Fibroblast of lung (primary cell): Measurements from ENCODE around the gene AGAP2. TPM values are rescaled to one million over a fixed set of nuclear protein-coding genes. Genes with fewer than 3 reads are reported as not detected.

ENCODE experiments used
- DNase-seq, 2 donors: peaks; one replicate each; pipeline versions ENCODE4 v3.0.0 to v3.0.0-alpha.2; 2010; ENCODE audit warnings: low read depth in 2 of 2
- H2AFZ ChIP-seq: 2 replicates; pipeline ENCODE4 v1.5.1; 2012; ENCODE audit warnings: low read length, control low read depth, inconsistent platforms
- H3K27ac ChIP-seq: 2 replicates; pipeline ENCODE4 v1.5.1; 2011; ENCODE audit warnings: low read length, control low read depth; ENCODE audit not compliant: insufficient read depth
- H3K27me3 ChIP-seq: 2 replicates; pipeline ENCODE4 v1.5.1; 2011; ENCODE audit warnings: mild to moderate bottlenecking, low read length; ENCODE audit not compliant: control insufficient read depth, insufficient read depth
- H3K36me3 ChIP-seq: 2 replicates; pipeline ENCODE4 v1.5.1; 2011; ENCODE audit warnings: low read length; ENCODE audit not compliant: control insufficient read depth, insufficient read depth
- H3K4me1 ChIP-seq: 2 replicates; pipeline ENCODE4 v1.5.1; 2011; ENCODE audit warnings: low read length; ENCODE audit not compliant: control insufficient read depth, insufficient read depth; ENCODE audit errors: extremely low read depth
- H3K4me2 ChIP-seq: 2 replicates; pipeline ENCODE4 v1.5.1; 2011; ENCODE audit warnings: low read length, control low read depth; ENCODE audit not compliant: insufficient read depth; ENCODE audit errors: extremely low read depth
- H3K4me3 ChIP-seq, 4 experiments: fragments of 200-600 bp in 1 of 4; sonication (generic) in 1 of 4; replicated peaks in 1 of 4; 2 replicates each; pipeline ENCODE4 v1.5.1; 2011 to 2016; ENCODE audit warnings: low read length in 4 of 4, low read depth in 3 of 4, mild to moderate bottlenecking in 3 of 4, control low read depth in 2 of 4, inconsistent platforms in 1 of 4, mixed read lengths in 1 of 4; ENCODE audit not compliant: insufficient read depth in 1 of 4; ENCODE audit errors: control extremely low read depth in 1 of 4
- H3K79me2 ChIP-seq: 2 replicates; pipeline ENCODE4 v1.5.1; 2012; ENCODE audit warnings: mild to moderate bottlenecking, low read length, inconsistent platforms; ENCODE audit not compliant: control insufficient read depth, insufficient read depth
- H3K9ac ChIP-seq: 2 replicates; pipeline ENCODE4 v1.5.1; 2011; ENCODE audit warnings: mild to moderate bottlenecking, low read length, control low read depth; ENCODE audit not compliant: insufficient read depth
- H3K9me3 ChIP-seq: 2 replicates; pipeline ENCODE4 v1.5.1; 2012; ENCODE audit warnings: low read depth, low read length; ENCODE audit not compliant: control insufficient read depth, insufficient read depth
- H4K20me1 ChIP-seq: 2 replicates; pipeline ENCODE4 v1.5.1; 2011; ENCODE audit warnings: low read length; ENCODE audit not compliant: control insufficient read depth, insufficient read depth; ENCODE audit errors: extremely low read depth
- EZH2 ChIP-seq: IDR thresholded peaks from 2 replicates; pipeline ENCODE4 v1.5.1; 2012; ENCODE audit warnings: low read length, control low read depth, mild to moderate bottlenecking; ENCODE audit errors: missing control alignments
- polyA plus RNA-seq, 2 donors: library from polyadenylated mRNA; depleted of rRNA in 1 of 2; stranded (reverse) in 1 of 2; unstranded in 1 of 2; fragments of >200 nt; gene quantifications; 2 replicates each; pipeline ENCODE4 v1.2.1, GENCODE V29; 2011 to 2012; ENCODE audit warnings: missing spikeins in 1 of 2
- total RNA-seq: library from RNA; depleted of rRNA; stranded (reverse); fragments of >200 nt; gene quantifications from 2 replicates; pipeline ENCODE4 v1.2.1, GENCODE V29; 2014
- TF ChIP-seq, protein P1 (sequence below), 2 donors: IDR thresholded peaks in 1 of 2; conservative IDR thresholded peaks in 1 of 2; 1 replicate in 1 of 2; 2 replicates in 1 of 2; pipeline ENCODE4 v1.5.1; 2011 to 2012; ENCODE audit warnings: low read length in 2 of 2, control low read depth in 1 of 2, inconsistent platforms in 1 of 2, low read depth in 1 of 2, mild to moderate bottlenecking in 1 of 2

The AGAP2 gene
- total and polyA plus RNA-seq, 2 donors (not counting 1 experiment from before 2014, with no cell fraction given) = 0.05 to 0.17 TPM

DNA sequence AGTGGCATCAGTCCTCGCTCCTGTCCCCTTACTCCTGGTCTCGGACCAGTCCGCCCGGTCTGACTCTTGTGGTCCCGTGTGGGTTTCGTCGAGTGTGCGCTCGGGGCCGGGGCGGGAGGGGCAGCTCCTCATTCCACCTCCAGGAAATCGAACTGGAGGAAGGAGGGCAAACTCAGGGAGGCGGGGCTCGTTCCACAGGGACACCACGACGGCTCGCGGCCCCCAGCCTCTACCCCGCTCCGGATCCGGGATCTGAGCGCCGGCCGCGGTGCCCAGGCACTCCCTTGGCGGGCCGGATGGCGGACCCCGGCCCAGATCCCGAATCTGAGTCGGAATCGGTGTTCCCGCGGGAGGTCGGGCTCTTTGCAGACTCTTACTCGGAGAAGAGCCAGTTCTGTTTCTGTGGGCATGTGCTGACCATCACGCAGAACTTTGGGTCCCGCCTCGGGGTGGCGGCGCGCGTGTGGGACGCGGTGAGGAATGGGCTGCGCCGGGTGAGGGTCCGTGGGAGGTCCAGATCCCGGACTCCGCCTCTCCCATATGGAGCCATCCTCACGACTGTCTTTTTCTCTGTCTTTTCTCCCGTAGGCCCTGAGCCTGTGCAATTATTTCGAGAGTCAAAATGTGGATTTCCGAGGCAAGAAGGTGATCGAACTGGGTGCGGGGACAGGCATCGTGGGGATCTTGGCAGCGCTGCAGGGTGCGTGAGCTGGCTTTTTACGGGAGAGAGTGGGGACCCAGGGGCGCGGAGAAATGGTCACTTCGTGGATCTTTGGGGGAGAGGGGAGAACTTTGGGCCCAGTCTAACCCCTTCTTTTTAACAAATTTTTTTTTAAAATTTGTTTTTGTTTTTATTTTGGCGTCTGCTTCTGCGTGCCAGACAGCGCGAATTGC, 34.1 kb upstream of the AGAP2 start, which contains the start of gene EEF1AKMT3:
Gene EEF1AKMT3, plus strand, starts transcription at position 186 of the 894 bp plus-strand sequence. Its CDS starts 111 bp downstream, at position 297.
- Histone ChIP-seq H3K9me3 (no peaks in the 10 kb centered on the region), H3K9ac (peak within 1 kb of the TSS; percentile 98), H2AFZ (peak within 1 kb of the TSS; percentile 98), H3K4me3 (peak within 1 kb of the TSS; percentile 89 to 98 (median 93)), H3K79me2 (peaks cover 5% of the 10 kb centered on the region), H3K4me2 (peak within 1 kb of the TSS; percentile 99), H3K4me1 (peaks cover 7% of the 10 kb centered on the region), H3K36me3 (peaks cover 11% of the 10 kb centered on the region), H3K27ac (peak within 1 kb of the TSS; percentile 99), H3K27me3 (no peaks in the 10 kb centered on the region), H4K20me1 (no peaks in the 10 kb centered on the region)
- no peak for TF ChIP-seq EZH2
- TF ChIP-seq, protein P1, sequence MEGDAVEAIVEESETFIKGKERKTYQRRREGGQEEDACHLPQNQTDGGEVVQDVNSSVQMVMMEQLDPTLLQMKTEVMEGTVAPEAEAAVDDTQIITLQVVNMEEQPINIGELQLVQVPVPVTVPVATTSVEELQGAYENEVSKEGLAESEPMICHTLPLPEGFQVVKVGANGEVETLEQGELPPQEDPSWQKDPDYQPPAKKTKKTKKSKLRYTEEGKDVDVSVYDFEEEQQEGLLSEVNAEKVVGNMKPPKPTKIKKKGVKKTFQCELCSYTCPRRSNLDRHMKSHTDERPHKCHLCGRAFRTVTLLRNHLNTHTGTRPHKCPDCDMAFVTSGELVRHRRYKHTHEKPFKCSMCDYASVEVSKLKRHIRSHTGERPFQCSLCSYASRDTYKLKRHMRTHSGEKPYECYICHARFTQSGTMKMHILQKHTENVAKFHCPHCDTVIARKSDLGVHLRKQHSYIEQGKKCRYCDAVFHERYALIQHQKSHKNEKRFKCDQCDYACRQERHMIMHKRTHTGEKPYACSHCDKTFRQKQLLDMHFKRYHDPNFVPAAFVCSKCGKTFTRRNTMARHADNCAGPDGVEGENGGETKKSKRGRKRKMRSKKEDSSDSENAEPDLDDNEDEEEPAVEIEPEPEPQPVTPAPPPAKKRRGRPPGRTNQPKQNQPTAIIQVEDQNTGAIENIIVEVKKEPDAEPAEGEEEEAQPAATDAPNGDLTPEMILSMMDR (conservative IDR thresholded peaks at IDR 0.05 in 1 of 2, IDR thresholded peaks at IDR 0.05 in 1 of 2; ENCODE audit: low read depth in 1 of 2, low read length in 2 of 2) = peak in 1 of 2 donors; percentile 0
- peak; percentile 41 to 54 for DNase-seq

DNA sequence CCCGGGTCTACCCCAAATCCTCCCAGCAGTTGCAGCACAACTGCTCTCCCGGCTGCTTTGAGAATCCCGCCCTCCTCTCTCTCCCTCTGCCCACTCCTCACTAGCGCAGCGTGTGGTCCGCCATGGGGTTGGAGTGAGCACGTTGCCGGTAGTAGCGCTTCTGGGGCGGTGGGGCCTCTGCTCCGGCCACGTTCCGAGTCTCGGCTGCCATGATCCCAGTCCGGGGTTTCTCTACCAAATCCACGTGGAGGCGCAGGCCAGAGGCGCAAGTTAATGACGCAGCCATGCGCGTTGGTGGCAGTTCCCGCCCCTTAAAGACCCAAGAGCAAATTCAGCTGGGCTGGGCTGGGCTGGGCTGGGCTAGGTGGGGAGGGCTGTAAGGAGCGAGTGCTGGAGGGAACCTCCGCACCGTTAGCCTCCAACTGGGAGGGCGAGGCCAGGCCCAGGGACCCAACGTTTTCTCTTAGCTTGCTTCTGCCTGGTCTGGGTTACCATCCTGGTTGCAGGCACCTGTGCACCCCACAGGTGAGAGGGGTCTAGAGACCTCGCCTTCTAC, 33.4 kb upstream of the AGAP2 start, which contains the start of gene METTL1:
Gene METTL1, minus strand, starts transcription at position 233 of the 556 bp plus-strand sequence. Its CDS starts 22 bp downstream, at position 211.
- H3K36me3 ChIP-seq = peaks cover 11% of the 10 kb centered on the region

More for the DNA sequence above, 33.4 kb upstream of the AGAP2 start, which contains the start of gene METTL1:
- no peaks in the 10 kb centered on the region for H3K9me3 ChIP-seq
- H3K4me1 ChIP-seq = peaks cover 7% of the 10 kb centered on the region
- DNase-seq = peak; percentile 97
- no peaks in the 10 kb centered on the region for H3K27me3 ChIP-seq
- H3K4me3 ChIP-seq = peak within 1 kb of the TSS; percentile 89 to 98 (median 93)
- H3K9ac ChIP-seq = peak within 1 kb of the TSS; percentile 98
- H2AFZ ChIP-seq = peak within 1 kb of the TSS; percentile 98
- peaks cover 5% of the 10 kb centered on the region for H3K79me2 ChIP-seq
- H4K20me1 ChIP-seq = no peaks in the 10 kb centered on the region
- peak within 1 kb of the TSS; percentile 99 for H3K4me2 ChIP-seq
- TF ChIP-seq EZH2 = no peak
- TF ChIP-seq, protein P1 (conservative IDR thresholded peaks at IDR 0.05 in 1 of 2, IDR thresholded peaks at IDR 0.05 in 1 of 2; ENCODE audit: low read depth in 1 of 2, low read length in 2 of 2) = peak in 1 of 2 donors; percentile 2
- H3K27ac ChIP-seq = peak within 1 kb of the TSS; percentile 99
